Measurements from ENCODE around the gene SOX10.

SOX10 gene

GRCh38 chr22:38027487-38027886, 43.1 kb upstream of the SOX10 start:
- H3K27me3 ChIP-seq (ENCODE audit: control insufficient read depth in 2 of 2, insufficient read depth in 2 of 2, low read length in 2 of 2) = no peaks in the 10 kb centered on the region
- H3K4me1 ChIP-seq (ENCODE audit: control insufficient read depth in 2 of 2, insufficient read depth in 2 of 2, low read length in 2 of 2) = peaks cover 5 to 13% of the 10 kb centered on the region in 2 donors
- no peaks in the 10 kb centered on the region for H3K36me3 ChIP-seq (ENCODE audit: control insufficient read depth in 2 of 2, insufficient read depth in 2 of 2, low read length in 2 of 2)
- H3K4me3 ChIP-seq (ENCODE audit: low read length in 2 of 2) = no peak overlapping the region
- H3K27ac ChIP-seq (ENCODE audit: low read depth in 2 of 2, low read length in 2 of 2) = no peak overlapping the region
- H3K9me3 ChIP-seq (ENCODE audit: control insufficient read depth in 2 of 2, low read length in 2 of 2) = no peaks in the 10 kb centered on the region
- no peak overlapping the region for H3K9ac ChIP-seq (ENCODE audit: low read depth in 1 of 2, low read length in 2 of 2)

DNA sequence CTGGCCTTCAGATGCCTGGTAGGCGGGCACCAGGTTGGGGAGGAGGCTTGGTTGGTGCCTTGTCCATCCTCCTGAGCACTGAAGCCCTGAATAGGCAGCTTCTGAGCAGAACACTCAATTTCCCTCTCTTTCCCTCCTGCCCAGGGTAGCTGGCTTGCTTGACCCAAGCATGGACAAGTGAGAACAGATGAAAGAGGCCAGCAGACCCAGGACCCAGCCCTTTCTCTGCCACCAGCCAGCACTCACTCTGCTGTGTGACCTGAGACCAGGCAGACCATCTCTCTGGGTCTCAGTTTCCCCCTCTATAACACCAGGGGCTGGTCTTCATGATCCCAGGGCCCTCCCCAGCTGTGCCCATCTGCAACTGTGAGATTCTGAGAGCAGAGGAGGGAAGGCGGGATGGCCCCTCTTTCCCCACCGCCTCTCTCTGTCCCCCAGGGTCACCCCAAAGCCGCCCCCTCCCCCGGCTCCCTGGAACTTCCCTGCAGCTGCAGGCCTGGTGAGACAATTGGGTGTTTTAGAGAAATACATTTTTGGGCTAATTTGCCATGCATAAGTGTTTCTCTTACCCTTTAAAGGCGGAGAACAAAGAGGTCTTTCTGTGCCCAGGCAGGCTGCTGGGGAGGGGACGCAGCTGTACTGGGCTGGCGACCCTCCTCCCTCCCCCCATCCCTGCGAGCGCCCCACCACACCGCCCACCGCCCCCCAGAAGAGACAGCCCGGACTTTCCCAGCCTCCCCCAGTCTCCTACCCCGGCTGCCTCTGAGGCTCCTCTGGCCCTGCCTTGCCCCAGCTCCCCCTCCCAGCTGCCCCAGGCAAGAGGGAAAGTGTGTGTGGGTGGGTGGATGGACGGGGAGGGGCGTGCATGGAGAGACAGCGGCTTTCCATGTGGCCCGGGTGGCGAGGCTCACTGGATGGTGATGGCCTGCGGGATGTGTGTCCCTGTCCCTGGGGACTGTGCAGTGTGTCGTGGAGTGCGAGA, 42.1 kb upstream of the SOX10 start:
- Histone ChIP-seq H3K36me3 (ENCODE audit: control insufficient read depth in 2 of 2, insufficient read depth in 2 of 2, low read length in 2 of 2) (no peaks in the 10 kb centered on the region), H3K27ac (ENCODE audit: low read depth in 2 of 2, low read length in 2 of 2) (no peak overlapping the region), H3K9ac (ENCODE audit: low read depth in 1 of 2, low read length in 2 of 2) (no peak overlapping the region), H3K9me3 (ENCODE audit: control insufficient read depth in 2 of 2, low read length in 2 of 2) (no peaks in the 10 kb centered on the region), H3K27me3 (ENCODE audit: control insufficient read depth in 2 of 2, insufficient read depth in 2 of 2, low read length in 2 of 2) (no peaks in the 10 kb centered on the region), H3K4me1 (ENCODE audit: control insufficient read depth in 2 of 2, insufficient read depth in 2 of 2, low read length in 2 of 2) (peaks cover 5 to 13% of the 10 kb centered on the region in 2 donors), H3K4me3 (ENCODE audit: low read length in 2 of 2) (no peak overlapping the region)

DNA sequence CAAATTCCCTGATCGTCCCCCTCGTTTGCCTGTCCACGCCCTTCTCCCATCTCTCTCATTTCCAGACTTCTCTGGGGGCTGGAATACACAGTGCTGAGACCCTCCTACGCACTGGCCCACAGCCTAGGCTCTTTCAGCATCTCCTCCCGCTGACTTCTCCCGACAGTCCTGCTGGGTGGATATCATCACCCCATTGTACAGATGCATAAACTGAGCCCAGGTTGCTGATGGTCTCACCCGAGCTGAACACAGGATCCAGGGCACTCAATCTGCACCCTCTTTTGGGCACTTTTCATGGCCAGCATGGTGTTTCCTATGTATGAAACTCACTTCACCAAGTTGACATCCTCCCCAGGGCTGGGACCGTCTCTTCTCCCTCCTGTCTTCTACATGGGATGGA, 41.2 kb upstream of the SOX10 start:
- H3K36me3 ChIP-seq (ENCODE audit: control insufficient read depth in 2 of 2, insufficient read depth in 2 of 2, low read length in 2 of 2) = no peaks in the 10 kb centered on the region
- no peak overlapping the region for H3K4me3 ChIP-seq (ENCODE audit: low read length in 2 of 2)
- no peaks in the 10 kb centered on the region for H3K27me3 ChIP-seq (ENCODE audit: control insufficient read depth in 2 of 2, insufficient read depth in 2 of 2, low read length in 2 of 2)
- peaks cover 5 to 10% of the 10 kb centered on the region in 2 donors for H3K4me1 ChIP-seq (ENCODE audit: control insufficient read depth in 2 of 2, insufficient read depth in 2 of 2, low read length in 2 of 2)
- H3K9ac ChIP-seq (ENCODE audit: low read depth in 1 of 2, low read length in 2 of 2) = no peak overlapping the region
- H3K27ac ChIP-seq (ENCODE audit: low read depth in 2 of 2, low read length in 2 of 2) = no peak overlapping the region
- no peaks in the 10 kb centered on the region for H3K9me3 ChIP-seq (ENCODE audit: control insufficient read depth in 2 of 2, low read length in 2 of 2)

GRCh38 chr22:38023045-38023444, 38.7 kb upstream of the SOX10 start:
- Histone ChIP-seq H3K27me3 (ENCODE audit: control insufficient read depth in 2 of 2, insufficient read depth in 2 of 2, low read length in 2 of 2) (no peaks in the 10 kb centered on the region), H3K4me3 (ENCODE audit: low read length in 2 of 2) (no peak overlapping the region), H3K9me3 (ENCODE audit: control insufficient read depth in 2 of 2, low read length in 2 of 2) (no peaks in the 10 kb centered on the region), H3K27ac (ENCODE audit: low read depth in 2 of 2, low read length in 2 of 2) (no peak overlapping the region), H3K4me1 (ENCODE audit: control insufficient read depth in 2 of 2, insufficient read depth in 2 of 2, low read length in 2 of 2) (no peaks in the 10 kb centered on the region), H3K36me3 (ENCODE audit: control insufficient read depth in 2 of 2, insufficient read depth in 2 of 2, low read length in 2 of 2) (no peaks in the 10 kb centered on the region), H3K9ac (ENCODE audit: low read depth in 1 of 2, low read length in 2 of 2) (no peak overlapping the region)

DNA sequence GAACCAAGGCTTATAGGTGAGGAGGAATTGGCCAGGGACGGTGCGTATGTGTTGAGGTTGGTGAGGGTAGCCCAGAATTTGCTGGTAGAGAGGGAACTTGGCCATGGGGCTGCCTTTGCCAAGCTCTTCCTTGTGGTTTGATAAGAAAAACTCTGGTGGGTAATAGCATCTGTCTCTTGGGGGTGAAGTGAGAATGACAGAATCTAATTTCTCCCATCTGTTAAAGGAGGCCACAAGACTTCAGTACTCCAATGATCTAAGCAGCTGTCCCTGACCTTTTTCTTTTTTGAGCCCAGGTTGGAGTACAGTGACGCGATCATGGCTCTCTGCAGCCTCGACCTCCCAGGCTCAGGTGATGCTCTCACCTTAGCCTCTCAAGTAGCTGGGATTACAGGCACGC, 36.9 kb upstream of the SOX10 start:
- no peak overlapping the region for H3K4me3 ChIP-seq (ENCODE audit: low read length in 2 of 2)
- no peaks in the 10 kb centered on the region for H3K27me3 ChIP-seq (ENCODE audit: control insufficient read depth in 2 of 2, insufficient read depth in 2 of 2, low read length in 2 of 2)
- H3K36me3 ChIP-seq (ENCODE audit: control insufficient read depth in 2 of 2, insufficient read depth in 2 of 2, low read length in 2 of 2) = no peaks in the 10 kb centered on the region
- no peak overlapping the region for H3K9ac ChIP-seq (ENCODE audit: low read depth in 1 of 2, low read length in 2 of 2)
- no peak overlapping the region for H3K27ac ChIP-seq (ENCODE audit: low read depth in 2 of 2, low read length in 2 of 2)
- H3K9me3 ChIP-seq (ENCODE audit: control insufficient read depth in 2 of 2, low read length in 2 of 2) = no peaks in the 10 kb centered on the region
- peaks cover 6 to 11% of the 10 kb centered on the region in 2 donors for H3K4me1 ChIP-seq (ENCODE audit: control insufficient read depth in 2 of 2, insufficient read depth in 2 of 2, low read length in 2 of 2)

- Histone ChIP-seq H3K9me3 (ENCODE audit: control insufficient read depth in 2 of 2, low read length in 2 of 2) (no peaks in the 10 kb centered on the region), H3K4me1 (ENCODE audit: control insufficient read depth in 2 of 2, insufficient read depth in 2 of 2, low read length in 2 of 2) (peaks cover 6 to 11% of the 10 kb centered on the region in 2 donors), H3K9ac (ENCODE audit: low read depth in 1 of 2, low read length in 2 of 2) (no peak overlapping the region), H3K27me3 (ENCODE audit: control insufficient read depth in 2 of 2, insufficient read depth in 2 of 2, low read length in 2 of 2) (no peaks in the 10 kb centered on the region), H3K27ac (ENCODE audit: low read depth in 2 of 2, low read length in 2 of 2) (no peak overlapping the region), H3K36me3 (ENCODE audit: control insufficient read depth in 2 of 2, insufficient read depth in 2 of 2, low read length in 2 of 2) (no peaks in the 10 kb centered on the region), H3K4me3 (ENCODE audit: low read length in 2 of 2) (no peak overlapping the region)
Measured at GRCh38 chr22:38018938-38019827, 34.8 kb upstream of the SOX10 start.

DNA sequence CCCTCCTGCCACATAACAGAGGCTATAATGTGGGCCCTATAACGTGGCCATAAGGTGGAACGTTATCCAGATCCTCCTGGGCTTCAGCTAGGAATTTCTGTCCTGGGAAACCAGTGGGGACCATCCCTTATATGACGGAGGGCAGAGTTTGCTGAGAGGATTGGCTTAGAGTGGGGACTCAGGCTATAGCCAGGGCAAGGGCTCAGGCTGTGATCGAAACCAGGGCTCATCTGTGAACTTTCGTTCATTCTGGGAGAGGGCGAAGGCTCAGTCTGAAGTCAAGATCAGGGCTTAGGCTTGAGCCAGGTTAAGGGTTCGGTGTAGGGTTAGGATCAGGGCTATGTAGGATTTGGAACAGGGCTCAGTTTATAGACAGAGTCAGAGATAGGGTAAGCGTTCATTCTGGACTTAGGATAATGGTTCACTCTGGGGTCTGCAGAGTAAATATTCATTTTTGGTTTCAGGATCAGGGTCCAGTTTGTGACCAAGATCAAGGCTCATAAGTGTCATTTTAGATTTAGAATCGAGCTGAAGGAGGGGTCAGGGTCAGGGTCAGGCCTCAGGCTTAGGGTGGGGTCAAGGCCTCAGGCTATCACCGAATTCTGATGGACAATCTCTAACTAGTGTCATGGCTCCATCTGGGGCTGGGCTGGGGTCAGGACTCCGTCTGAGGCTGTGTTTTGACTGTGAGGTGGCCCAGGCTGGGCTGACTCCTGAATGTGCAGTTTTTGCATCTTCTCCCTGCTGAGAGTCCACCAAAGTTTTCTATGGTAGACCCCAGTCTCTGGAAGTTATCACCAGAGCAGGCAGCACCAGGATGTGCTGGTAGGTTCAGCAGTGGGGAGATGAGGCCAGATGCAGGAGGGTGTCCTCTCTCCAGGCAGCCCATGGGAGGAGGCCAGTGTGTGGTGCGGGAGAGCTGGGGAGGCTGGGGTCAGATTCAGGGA, 33.9 kb upstream of the SOX10 start:
- no peaks in the 10 kb centered on the region for H3K36me3 ChIP-seq (ENCODE audit: control insufficient read depth in 2 of 2, insufficient read depth in 2 of 2, low read length in 2 of 2)

GRCh38 chr22:38017272-38017920, 33.0 kb upstream of the SOX10 start:
- Histone ChIP-seq H3K36me3 (ENCODE audit: control insufficient read depth in 2 of 2, insufficient read depth in 2 of 2, low read length in 2 of 2) (no peaks in the 10 kb centered on the region), H3K4me3 (ENCODE audit: low read length in 2 of 2) (no peak overlapping the region), H3K9me3 (ENCODE audit: control insufficient read depth in 2 of 2, low read length in 2 of 2) (no peaks in the 10 kb centered on the region), H3K27me3 (ENCODE audit: control insufficient read depth in 2 of 2, insufficient read depth in 2 of 2, low read length in 2 of 2) (no peaks in the 10 kb centered on the region), H3K27ac (ENCODE audit: low read depth in 2 of 2, low read length in 2 of 2) (peak overlapping the region; percentile 6 to 38), H3K9ac (ENCODE audit: low read depth in 1 of 2, low read length in 2 of 2) (no peak overlapping the region), H3K4me1 (ENCODE audit: control insufficient read depth in 2 of 2, insufficient read depth in 2 of 2, low read length in 2 of 2) (peaks cover 6 to 11% of the 10 kb centered on the region in 2 donors)

More for the DNA sequence above, 33.9 kb upstream of the SOX10 start:
- H3K4me3 ChIP-seq (ENCODE audit: low read length in 2 of 2) = no peak overlapping the region
- H3K27ac ChIP-seq (ENCODE audit: low read depth in 2 of 2, low read length in 2 of 2) = peak overlapping the region in 1 of 2 donors; percentile 6
- no peaks in the 10 kb centered on the region for H3K27me3 ChIP-seq (ENCODE audit: control insufficient read depth in 2 of 2, insufficient read depth in 2 of 2, low read length in 2 of 2)
- peaks cover 6 to 11% of the 10 kb centered on the region in 2 donors for H3K4me1 ChIP-seq (ENCODE audit: control insufficient read depth in 2 of 2, insufficient read depth in 2 of 2, low read length in 2 of 2)
- no peak overlapping the region for H3K9ac ChIP-seq (ENCODE audit: low read depth in 1 of 2, low read length in 2 of 2)
- no peaks in the 10 kb centered on the region for H3K9me3 ChIP-seq (ENCODE audit: control insufficient read depth in 2 of 2, low read length in 2 of 2)
